ENCODE data around the gene RNF141. TPM values are rescaled to one million over a fixed set of nuclear protein-coding genes. Genes with fewer than 3 reads are reported as not detected.

Gene RNF141
- total RNA-seq, 2 experiments from 2014 or later: 8.2 to 20.1 TPM

DNA sequence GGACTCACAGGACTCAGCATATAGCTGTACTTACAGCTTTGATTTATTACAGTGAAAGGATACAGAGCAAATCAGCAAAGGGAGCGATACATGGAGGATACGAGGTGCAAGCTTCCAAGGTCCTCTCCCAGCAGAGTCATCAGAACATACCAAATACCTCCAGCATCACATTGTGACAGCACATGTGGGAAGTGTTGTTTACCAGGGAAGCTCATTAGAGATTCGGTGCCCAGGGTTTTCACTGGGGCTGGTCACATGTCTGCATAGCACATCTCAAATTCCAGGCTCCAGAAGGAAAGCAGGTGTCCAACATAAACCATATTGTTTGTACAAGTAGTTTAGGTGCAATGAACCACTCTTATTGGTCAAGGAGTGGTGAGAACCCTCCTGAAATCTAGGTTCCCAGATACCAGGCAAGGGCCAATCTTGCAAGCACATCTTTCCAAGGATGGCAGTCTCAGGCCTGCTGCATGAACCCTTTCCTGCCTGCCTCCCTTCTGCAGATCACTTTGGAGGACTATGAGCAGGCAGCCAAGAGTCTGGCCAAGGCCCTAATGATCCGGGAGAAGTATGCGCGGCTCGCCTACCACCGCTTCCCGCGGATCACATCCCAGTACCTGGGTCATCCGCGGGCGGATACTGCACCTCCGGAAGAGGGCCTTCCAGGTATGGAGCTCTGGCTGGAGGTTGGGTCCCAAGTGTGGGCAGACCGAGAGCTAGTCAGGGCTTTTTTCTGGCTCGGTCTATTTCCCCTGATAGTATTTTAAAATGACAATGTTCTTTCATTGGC, 59.2 kb downstream of the RNF141 start:
- no peak for TF ChIP-seq CTCF (conservative IDR thresholded peaks at IDR 0.05; ENCODE audit: low read length)
- TF ChIP-seq EZH2phosphoT487 (IDR thresholded peaks at IDR 0.05; ENCODE audit: borderline replicate concordance, low read depth, low read length): no peak
- ChIA-PET POLR2A (interaction anchor here (1.2 kb wide), 1 partner anchor 68 kb away, joined by 3 read pairs; no protein-coding TSS in a partner anchor), CTCF (ENCODE audit: unreplicated experiment) (interaction anchor here (0.6 kb wide), 1 partner anchor 16 kb away, joined by 3 read pairs; no protein-coding TSS in a partner anchor)
- no peaks in the 10 kb centered on the region for H3K79me2 ChIP-seq (ENCODE audit: insufficient read depth, low read depth, low read length)
- BruUV-seq (replicated peaks): no TSS peak
- no peak overlapping the region for H3K27ac ChIP-seq (ENCODE audit: low read depth, low read length, poor library complexity, severe bottlenecking)
- DNase-seq (ENCODE audit: low spot score): no peak
- intact Hi-C loops (cut with micrococcal nuclease; ENCODE audit: unreplicated experiment): no loop called here
- H2AFZ ChIP-seq (ENCODE audit: low read length): no peak overlapping the region
- H3K4me3 ChIP-seq (ENCODE audit: low read depth, low read length, poor library complexity, severe bottlenecking): no peak overlapping the region
- peaks cover 91% of the 10 kb centered on the region for H3K36me3 ChIP-seq (ENCODE audit: insufficient read depth, low read length)
- H4K20me1 ChIP-seq (ENCODE audit: insufficient read depth, low read length): peaks cover 3% of the 10 kb centered on the region; the same call in 1 of the 2 replicates
- no peaks in the 10 kb centered on the region for H3K9me3 ChIP-seq (ENCODE audit: low read length)
- no peak overlapping the region for H3K4me2 ChIP-seq (ENCODE audit: low read length)
- peaks cover 4% of the 10 kb centered on the region for H3K4me1 ChIP-seq (ENCODE audit: insufficient read depth, low read length, poor library complexity, severe bottlenecking)
- H3K9me2 ChIP-seq (ENCODE audit: insufficient read depth, low read length): no peaks in the 10 kb centered on the region

- intact Hi-C loops (cut with micrococcal nuclease; ENCODE audit: unreplicated experiment): no loop called here
- ChIA-PET POLR2A (interaction anchor here (0.9 to 1.5 kb wide), 2 partner anchors 26 to 67 kb away, joined by 3 to 4 read pairs; no protein-coding TSS in a partner anchor), CTCF (ENCODE audit: unreplicated experiment) (interaction anchor here (0.6 kb wide), 1 partner anchor 17 kb away, joined by 3 read pairs; no protein-coding TSS in a partner anchor)
- H2AFZ ChIP-seq (ENCODE audit: low read length): no peak overlapping the region
- no TSS peak for BruUV-seq (replicated peaks)
- H3K27ac ChIP-seq (ENCODE audit: low read depth, low read length, poor library complexity, severe bottlenecking): no peak overlapping the region
- TF ChIP-seq EZH2phosphoT487 (IDR thresholded peaks at IDR 0.05; ENCODE audit: borderline replicate concordance, low read depth, low read length) (no peak), CTCF (conservative IDR thresholded peaks at IDR 0.05; ENCODE audit: low read length) (no peak)
- H3K9me3 ChIP-seq (ENCODE audit: low read length): no peaks in the 10 kb centered on the region
- H3K79me2 ChIP-seq (ENCODE audit: insufficient read depth, low read depth, low read length): no peaks in the 10 kb centered on the region
- H3K36me3 ChIP-seq (ENCODE audit: insufficient read depth, low read length): peaks cover 91% of the 10 kb centered on the region
- no peak overlapping the region for H3K4me2 ChIP-seq (ENCODE audit: low read length)
- H3K9me2 ChIP-seq (ENCODE audit: insufficient read depth, low read length): no peaks in the 10 kb centered on the region
- H4K20me1 ChIP-seq (ENCODE audit: insufficient read depth, low read length): peaks cover 3% of the 10 kb centered on the region; the same call in 1 of the 2 replicates
- H3K4me3 ChIP-seq (ENCODE audit: low read depth, low read length, poor library complexity, severe bottlenecking): no peak overlapping the region
- no peak for DNase-seq (ENCODE audit: low spot score)
- H3K4me1 ChIP-seq (ENCODE audit: insufficient read depth, low read length, poor library complexity, severe bottlenecking): peaks cover 1% of the 10 kb centered on the region
Observed at GRCh38 chr11:10480760-10481159, 60.2 kb downstream of the RNF141 start.

GRCh38 chr11:10480026-10480425, 61.0 kb downstream of the RNF141 start:
- no peak overlapping the region for H3K27ac ChIP-seq (ENCODE audit: low read depth, low read length, poor library complexity, severe bottlenecking)
- no peak for DNase-seq (ENCODE audit: low spot score)
- no peak overlapping the region for H2AFZ ChIP-seq (ENCODE audit: low read length)
- ChIA-PET POLR2A (interaction anchor here (0.6 to 1.7 kb wide), 5 partner anchors 19 to 1100 kb away, joined by 3 to 5 read pairs (median 3); no protein-coding TSS in a partner anchor), CTCF (ENCODE audit: unreplicated experiment) (no interaction called here)
- H3K9me2 ChIP-seq (ENCODE audit: insufficient read depth, low read length): no peaks in the 10 kb centered on the region
- no peak for TF ChIP-seq CTCF (conservative IDR thresholded peaks at IDR 0.05; ENCODE audit: low read length)
- no peak for TF ChIP-seq EZH2phosphoT487 (IDR thresholded peaks at IDR 0.05; ENCODE audit: borderline replicate concordance, low read depth, low read length)
- peaks cover 91% of the 10 kb centered on the region for H3K36me3 ChIP-seq (ENCODE audit: insufficient read depth, low read length)
- no peak overlapping the region for H3K4me2 ChIP-seq (ENCODE audit: low read length)
- BruUV-seq (replicated peaks): no TSS peak
- H3K4me3 ChIP-seq (ENCODE audit: low read depth, low read length, poor library complexity, severe bottlenecking): no peak overlapping the region
- no peaks in the 10 kb centered on the region for H3K9me3 ChIP-seq (ENCODE audit: low read length)
- H3K4me1 ChIP-seq (ENCODE audit: insufficient read depth, low read length, poor library complexity, severe bottlenecking): no peaks in the 10 kb centered on the region
- H4K20me1 ChIP-seq (ENCODE audit: insufficient read depth, low read length): peaks cover 3% of the 10 kb centered on the region; the same call in 1 of the 2 replicates
- intact Hi-C loops (cut with micrococcal nuclease; ENCODE audit: unreplicated experiment): no loop called here
- H3K79me2 ChIP-seq (ENCODE audit: insufficient read depth, low read depth, low read length): no peaks in the 10 kb centered on the region
